K562 (cell line): ENCODE measurements around the gene FDX2. TPM values are rescaled to one million over a fixed set of nuclear protein-coding genes. Genes with fewer than 3 reads are reported as not detected.

Source experiments
- ADNP ChIP-seq: fragments of 200-800 bp; sonication (Bioruptor generic); IDR thresholded peaks from 2 replicates; pipeline ENCODE4 v1.6.1; 2016; ENCODE audit warnings: missing genetic modification characterization, missing compliant biosample characterization
- CC2D1A ChIP-seq: fragments of 450-650 bp; IDR thresholded peaks from 2 replicates; pipeline ENCODE4 v1.6.1; 2017; ENCODE audit warnings: mild to moderate bottlenecking
- CREM ChIP-seq: IDR thresholded peaks from 2 replicates; pipeline ENCODE4 v1.6.1; 2014; ENCODE audit warnings: antibody characterized with exemption, low read depth
- DACH1 ChIP-seq: fragments of 450-650 bp; IDR thresholded peaks from 2 replicates; pipeline ENCODE4 v1.6.1; 2018; ENCODE audit not compliant: partially characterized antibody
- EGR1 ChIP-seq: fragments of 450-650 bp; conservative IDR thresholded peaks from 2 replicates; pipeline ENCODE4 v1.6.1; 2017; ENCODE audit warnings: mild to moderate bottlenecking
- FOXO4 ChIP-seq: fragments of 450-650 bp; formaldehyde crosslinking; IDR thresholded peaks from 2 replicates; pipeline ENCODE4 v1.4.0; 2020; ENCODE audit warnings: mild to moderate bottlenecking, moderate library complexity
- JUN ChIP-seq, 2 experiments: sonication (generic) in 1 of 2; formaldehyde crosslinking in 1 of 2; IDR thresholded peaks; 2 replicates each; pipeline versions ENCODE4 v1.6.1 to v1.8.0; 2012 to 2022; ENCODE audit warnings: borderline replicate concordance in 2 of 2, mild to moderate bottlenecking in 2 of 2, improper control_type of control experiment in 1 of 2, low read depth in 1 of 2, low read length in 1 of 2, missing genetic modification reagents in 1 of 2
- KAT7 ChIP-seq: sonication (generic); formaldehyde crosslinking; IDR thresholded peaks from 2 replicates; pipeline ENCODE4 v1.8.0; 2022; ENCODE audit warnings: missing genetic modification reagents, mild to moderate bottlenecking, borderline replicate concordance
- LCOR ChIP-seq: sonication (generic); formaldehyde crosslinking; IDR thresholded peaks from 2 replicates; pipeline ENCODE4 v1.8.0; 2022; ENCODE audit warnings: mild to moderate bottlenecking, missing genetic modification reagents
- MBD2 ChIP-seq: sonication (generic); IDR thresholded peaks from 2 replicates; pipeline ENCODE4 v1.6.1; 2016; ENCODE audit warnings: low read depth, borderline replicate concordance
- MXI1 ChIP-seq: IDR thresholded peaks from 2 replicates; pipeline ENCODE4 v1.6.1; 2011; ENCODE audit warnings: low read depth, mild to moderate bottlenecking, improper control_type of control experiment, low read length
- NELFE ChIP-seq: IDR thresholded peaks from 2 replicates; pipeline ENCODE4 v1.6.1; 2011; ENCODE audit warnings: mild to moderate bottlenecking; ENCODE audit not compliant: insufficient read depth, insufficient read length
- NFIC ChIP-seq: fragments of 450-650 bp; IDR thresholded peaks from 2 replicates; pipeline ENCODE4 v1.6.1; 2017; ENCODE audit warnings: mild to moderate bottlenecking, inconsistent platforms
- PCBP1 ChIP-seq: fragments of 200-400 bp; formaldehyde crosslinking; IDR thresholded peaks from 2 replicates; pipeline ENCODE4 v1.6.1; 2018; ENCODE audit warnings: mild to moderate bottlenecking, low read depth, low read length; ENCODE audit not compliant: poor library complexity, severe bottlenecking
- STAT5B ChIP-seq: fragments of 250-450 bp; sonication (Bioruptor Pico); IDR thresholded peaks from 2 replicates; pipeline ENCODE4 v1.8.0; 2021; ENCODE audit warnings: mild to moderate bottlenecking, inconsistent platforms
- TARDBP ChIP-seq: fragments of 450-650 bp; IDR thresholded peaks from 2 replicates; pipeline ENCODE4 v1.6.1; 2016
- ZNF232 ChIP-seq: sonication (generic); formaldehyde crosslinking; IDR thresholded peaks from 2 replicates; pipeline ENCODE4 v1.8.0; 2022; ENCODE audit warnings: mild to moderate bottlenecking, missing genetic modification reagents
- ZNF253 ChIP-seq: fragments of 250-450 bp; sonication (Bioruptor Pico); conservative IDR thresholded peaks from 2 replicates; pipeline ENCODE4 v1.6.1; 2021; ENCODE audit warnings: mild to moderate bottlenecking
- ZNF766 ChIP-seq: fragments of 200-800 bp; sonication (Bioruptor generic); conservative IDR thresholded peaks from 2 replicates; pipeline ENCODE4 v1.6.1; 2016; ENCODE audit warnings: missing genetic modification characterization, missing compliant biosample characterization
- polyA plus RNA-seq, 8 experiments: library from polyadenylated mRNA; depleted of rRNA in 4 of 8; stranded (reverse) in 5 of 8; unstranded in 3 of 8; fragments of >200 nt; fragmentation: Nextera tagmentation in 2 of 8; fragmentation: Illumina TruSeq in 1 of 8; extraction: Ambion mirVana in 2 of 8; extraction: Trizol in 1 of 8; gene quantifications; 2 replicates each; pipeline versions ENCODE4 v1.2.1 to v1.2.3, GENCODE V29; 2011 to 2014; ENCODE audit warnings: inconsistent platforms in 1 of 8, missing spikeins in 1 of 8
- total RNA-seq, 7 experiments: library from RNA; depleted of rRNA in 6 of 7; stranded (reverse); fragments of >200 nt in 6 of 7; fragmentation: Illumina TruSeq in 2 of 7; extraction: Trizol in 2 of 7; gene quantifications; 2 replicates each; pipeline versions ENCODE4 v1.2.1 to v1.2.3, GENCODE V29; 2011 to 2021; ENCODE audit warnings: low replicate concordance in 1 of 7
- TF ChIP-seq, protein P1 (sequence below): fragments of 250-450 bp; sonication (Bioruptor Pico); IDR thresholded peaks from 2 replicates; pipeline ENCODE4 v1.4.0; 2020
- TF ChIP-seq, protein P2 (sequence below): fragments of 450-650 bp; IDR thresholded peaks from 2 replicates; pipeline ENCODE4 v1.6.1; 2016; ENCODE audit warnings: missing biosample characterization, missing genetic modification characterization

The FDX2 gene
- total and polyA plus RNA-seq, 9 of the 15 experiments (the other 6 are each of a cell fraction or from before 2014, with no cell fraction given) = 2.5 to 49.8 (median 29.7) TPM

DNA sequence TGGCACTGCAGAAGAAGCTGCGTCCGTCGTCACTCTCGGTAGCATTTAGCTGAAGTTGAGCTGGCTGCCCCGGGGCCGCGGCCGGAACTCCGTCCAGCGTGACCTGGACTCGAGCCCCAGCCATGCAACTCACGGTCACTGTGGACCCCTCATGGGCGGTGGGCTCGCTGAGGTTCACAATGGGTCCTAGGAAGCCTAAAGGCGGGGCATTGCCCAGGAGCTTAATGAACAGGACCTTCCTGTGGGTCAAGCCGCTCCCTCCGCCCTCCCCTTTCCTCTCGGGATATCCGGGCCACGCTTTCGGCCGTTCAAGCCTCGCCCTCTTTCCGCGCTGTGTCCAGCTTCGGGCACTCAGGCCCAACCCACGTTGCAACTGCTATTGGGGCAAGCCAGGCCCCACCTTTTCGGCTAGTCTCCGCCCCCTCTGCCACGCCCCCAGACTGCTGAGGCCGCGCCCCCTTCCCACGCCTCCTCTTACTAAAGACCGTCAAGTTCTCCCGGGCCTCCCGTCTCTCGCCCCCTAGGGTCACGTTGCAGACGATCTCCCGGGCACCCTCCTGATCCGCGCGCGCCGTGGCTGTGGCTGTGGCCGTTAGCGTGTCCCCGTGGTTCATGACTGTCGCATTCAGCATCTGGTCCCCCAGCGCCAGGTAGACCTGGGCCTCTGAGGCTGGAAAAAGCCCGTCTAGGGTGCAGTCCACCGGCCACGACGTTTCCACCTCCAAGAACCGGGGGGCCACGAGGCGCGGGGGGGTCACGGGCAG, 19.0 kb upstream of the FDX2 start (continued):
- TF ChIP-seq ZNF232 (CRISPR knock-in tag) (no peak), LCOR (CRISPR knock-in tag) (peak; percentile 74; the same call in 1 of the 2 replicates), ZNF766 (CRISPR knock-in tag) (no peak), CREM (no peak; the same call in none of the 2 replicates), CC2D1A (no peak), MBD2 (peak; percentile 30; the same call in 1 of the 2 replicates), TARDBP (0 out of 2 replicates have a peak, but pooled peaks have one; percentile 18), EGR1 (peak; percentile 88), PCBP1 (no peak), DACH1 (no peak), MXI1 (peak; percentile 89), ZNF253 (no peak), KAT7 (CRISPR knock-in tag) (no peak), JUN (IDR thresholded peaks at IDR 0.05; ENCODE audit: borderline replicate concordance, low read depth, low read length) (peak; percentile 41; the same call in 1 of the 2 replicates), JUN (CRISPR knock-in tag; IDR thresholded peaks at IDR 0.05; ENCODE audit: borderline replicate concordance) (no peak), ADNP (tag) (no peak), STAT5B (no peak), NELFE (no peak), NFIC (peak; percentile 66), FOXO4 (CRISPR knock-in tag) (no peak)
- TF ChIP-seq, protein P1, sequence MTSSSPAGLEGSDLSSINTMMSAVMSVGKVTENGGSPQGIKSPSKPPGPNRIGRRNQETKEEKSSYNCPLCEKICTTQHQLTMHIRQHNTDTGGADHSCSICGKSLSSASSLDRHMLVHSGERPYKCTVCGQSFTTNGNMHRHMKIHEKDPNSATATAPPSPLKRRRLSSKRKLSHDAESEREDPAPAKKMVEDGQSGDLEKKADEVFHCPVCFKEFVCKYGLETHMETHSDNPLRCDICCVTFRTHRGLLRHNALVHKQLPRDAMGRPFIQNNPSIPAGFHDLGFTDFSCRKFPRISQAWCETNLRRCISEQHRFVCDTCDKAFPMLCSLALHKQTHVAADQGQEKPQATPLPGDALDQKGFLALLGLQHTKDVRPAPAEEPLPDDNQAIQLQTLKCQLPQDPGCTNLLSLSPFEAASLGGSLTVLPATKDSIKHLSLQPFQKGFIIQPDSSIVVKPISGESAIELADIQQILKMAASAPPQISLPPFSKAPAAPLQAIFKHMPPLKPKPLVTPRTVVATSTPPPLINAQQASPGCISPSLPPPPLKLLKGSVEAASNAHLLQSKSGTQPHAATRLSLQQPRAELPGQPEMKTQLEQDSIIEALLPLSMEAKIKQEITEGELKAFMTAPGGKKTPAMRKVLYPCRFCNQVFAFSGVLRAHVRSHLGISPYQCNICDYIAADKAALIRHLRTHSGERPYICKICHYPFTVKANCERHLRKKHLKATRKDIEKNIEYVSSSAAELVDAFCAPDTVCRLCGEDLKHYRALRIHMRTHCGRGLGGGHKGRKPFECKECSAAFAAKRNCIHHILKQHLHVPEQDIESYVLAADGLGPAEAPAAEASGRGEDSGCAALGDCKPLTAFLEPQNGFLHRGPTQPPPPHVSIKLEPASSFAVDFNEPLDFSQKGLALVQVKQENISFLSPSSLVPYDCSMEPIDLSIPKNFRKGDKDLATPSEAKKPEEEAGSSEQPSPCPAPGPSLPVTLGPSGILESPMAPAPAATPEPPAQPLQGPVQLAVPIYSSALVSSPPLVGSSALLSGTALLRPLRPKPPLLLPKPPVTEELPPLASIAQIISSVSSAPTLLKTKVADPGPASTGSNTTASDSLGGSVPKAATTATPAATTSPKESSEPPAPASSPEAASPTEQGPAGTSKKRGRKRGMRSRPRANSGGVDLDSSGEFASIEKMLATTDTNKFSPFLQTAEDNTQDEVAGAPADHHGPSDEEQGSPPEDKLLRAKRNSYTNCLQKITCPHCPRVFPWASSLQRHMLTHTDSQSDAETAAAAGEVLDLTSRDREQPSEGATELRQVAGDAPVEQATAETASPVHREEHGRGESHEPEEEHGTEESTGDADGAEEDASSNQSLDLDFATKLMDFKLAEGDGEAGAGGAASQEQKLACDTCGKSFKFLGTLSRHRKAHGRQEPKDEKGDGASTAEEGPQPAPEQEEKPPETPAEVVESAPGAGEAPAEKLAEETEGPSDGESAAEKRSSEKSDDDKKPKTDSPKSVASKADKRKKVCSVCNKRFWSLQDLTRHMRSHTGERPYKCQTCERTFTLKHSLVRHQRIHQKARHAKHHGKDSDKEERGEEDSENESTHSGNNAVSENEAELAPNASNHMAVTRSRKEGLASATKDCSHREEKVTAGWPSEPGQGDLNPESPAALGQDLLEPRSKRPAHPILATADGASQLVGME (CRISPR knock-in tag) = no peak
- TF ChIP-seq, protein P2, sequence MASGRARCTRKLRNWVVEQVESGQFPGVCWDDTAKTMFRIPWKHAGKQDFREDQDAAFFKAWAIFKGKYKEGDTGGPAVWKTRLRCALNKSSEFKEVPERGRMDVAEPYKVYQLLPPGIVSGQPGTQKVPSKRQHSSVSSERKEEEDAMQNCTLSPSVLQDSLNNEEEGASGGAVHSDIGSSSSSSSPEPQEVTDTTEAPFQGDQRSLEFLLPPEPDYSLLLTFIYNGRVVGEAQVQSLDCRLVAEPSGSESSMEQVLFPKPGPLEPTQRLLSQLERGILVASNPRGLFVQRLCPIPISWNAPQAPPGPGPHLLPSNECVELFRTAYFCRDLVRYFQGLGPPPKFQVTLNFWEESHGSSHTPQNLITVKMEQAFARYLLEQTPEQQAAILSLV (tag) = no peak
